H1 (cell line): ENCODE data around the gene TPRX1. TPM values are rescaled to one million over a fixed set of nuclear protein-coding genes. Genes with fewer than 3 reads are reported as not detected.

Experiments
- CTCF ChIA-PET: fragments of 300-600 bp; sonication (Branson Sonifier 250); formaldehyde crosslinking; loops from one replicate; lab custom pipeline; 2021; ENCODE audit not compliant: partially characterized antibody; lab: Charles Lee
- POLR2A ChIA-PET: fragments of 300-600 bp; sonication (Branson Sonifier 250); formaldehyde crosslinking; loops from one replicate; lab custom pipeline; 2021; ENCODE audit warnings: inconsistent platforms; ENCODE audit not compliant: partially characterized antibody; lab: Charles Lee
- DNase-seq, 2 experiments: peaks; one replicate each; pipeline versions ENCODE4 v3.0.0 to v3.0.0-alpha.2; 2010 to 2022; ENCODE audit warnings: low spot score in 2 of 2, low read depth in 1 of 2, mixed read lengths in 1 of 2
- FAIRE-seq: peaks from 2 replicates; lab custom pipeline; 2011; peaks lifted over from hg19 to GRCh38; lab: Jason Lieb, UNC
- H2AFZ ChIP-seq: 2 replicates; pipeline ENCODE4 v1.8.1; 2012; ENCODE audit warnings: low read length, inconsistent platforms
- H2AK5ac ChIP-seq: 2 replicates; pipeline ENCODE4 v1.6.1; 2013; ENCODE audit warnings: low read depth, low read length
- H2BK120ac ChIP-seq: replicated peaks from 2 replicates; pipeline ENCODE3; 2013; ENCODE audit warnings: low read depth, low read length, inconsistent platforms
- H2BK12ac ChIP-seq: 2 replicates; pipeline ENCODE4 v1.6.1; 2013; ENCODE audit warnings: low read depth, low read length
- H2BK15ac ChIP-seq: 2 replicates; pipeline ENCODE4 v1.6.1; 2013; ENCODE audit warnings: low read length
- H2BK20ac ChIP-seq: 2 replicates; pipeline ENCODE4 v1.6.1; 2013; ENCODE audit warnings: low read length
- H2BK5ac ChIP-seq: 2 replicates; pipeline ENCODE4 v1.6.1; 2013; ENCODE audit warnings: low read depth, low read length
- H3K14ac ChIP-seq: 2 replicates; pipeline ENCODE4 v1.6.1; 2013; ENCODE audit warnings: inconsistent platforms; ENCODE audit not compliant: insufficient read length
- H3K18ac ChIP-seq: 2 replicates; pipeline ENCODE4 v1.6.1; 2013; ENCODE audit warnings: low read length; ENCODE audit errors: extremely low read depth
- H3K23ac ChIP-seq: 2 replicates; pipeline ENCODE4 v1.6.1; 2013; ENCODE audit warnings: inconsistent platforms; ENCODE audit not compliant: insufficient read length
- H3K23me2 ChIP-seq: 2 replicates; pipeline ENCODE4 v1.6.1; 2013; ENCODE audit warnings: low read depth, low read length
- H3K27ac ChIP-seq: 2 replicates; pipeline ENCODE4 v1.6.1; 2011; ENCODE audit warnings: low read depth, low read length, inconsistent platforms
- H3K27me3 ChIP-seq, 4 experiments: replicated peaks in 1 of 4; 1 replicate in 1 of 4; 2 replicates in 3 of 4; pipeline versions ENCODE4 v1.6.1 to v1.8.1; 2011 to 2013; ENCODE audit warnings: low read length in 3 of 4, mild to moderate bottlenecking in 3 of 4, inconsistent platforms in 2 of 4, mixed read lengths in 2 of 4, moderate library complexity in 1 of 4; ENCODE audit not compliant: control insufficient read depth in 3 of 4, insufficient read depth in 3 of 4; ENCODE audit errors: extremely low read depth in 1 of 4
- H3K36me3 ChIP-seq, 4 experiments: 2 replicates each; pipeline versions ENCODE4 v1.6.1 to v1.8.1; 2011 to 2013; ENCODE audit warnings: mild to moderate bottlenecking in 4 of 4, low read length in 3 of 4, moderate library complexity in 2 of 4, control low read depth in 1 of 4, inconsistent platforms in 1 of 4; ENCODE audit not compliant: insufficient read depth in 4 of 4, control insufficient read depth in 2 of 4
- H3K4ac ChIP-seq: replicated peaks from 2 replicates; pipeline ENCODE3; 2013; ENCODE audit warnings: low read length, low read depth, mixed read lengths, inconsistent platforms; ENCODE audit not compliant: insufficient read length
- H3K4me1 ChIP-seq, 4 experiments: replicated peaks in 1 of 4; 1 replicate in 1 of 4; 2 replicates in 3 of 4; pipeline versions ENCODE4 v1.6.1 to v1.8.1; 2011 to 2013; ENCODE audit warnings: low read length in 3 of 4, inconsistent platforms in 2 of 4, mixed read lengths in 1 of 4; ENCODE audit not compliant: insufficient read depth in 4 of 4, control insufficient read depth in 3 of 4
- H3K4me2 ChIP-seq, 2 experiments: 2 replicates each; pipeline versions ENCODE4 v1.6.1 to v1.8.1; 2011 to 2013; ENCODE audit warnings: low read depth in 2 of 2, low read length in 2 of 2, control low read depth in 1 of 2, inconsistent platforms in 1 of 2, mild to moderate bottlenecking in 1 of 2; ENCODE audit not compliant: insufficient read depth in 1 of 2
- H3K4me3 ChIP-seq, 4 experiments: fragments of 200-600, 300-600 bp in 1 of 4; sonication (generic), shearing (Covaris generic), sonication (Bioruptor Twin) in 1 of 4; 2 replicates each; pipeline versions ENCODE4 v1.5.1 to v1.8.1; 2011 to 2016; ENCODE audit warnings: low read length in 4 of 4, low read depth in 3 of 4, control low read depth in 2 of 4, inconsistent platforms in 2 of 4, mild to moderate bottlenecking in 2 of 4, mixed read lengths in 1 of 4, moderate library complexity in 1 of 4; ENCODE audit not compliant: insufficient read depth in 2 of 4; ENCODE audit errors: extremely low read depth in 1 of 4
- H3K56ac ChIP-seq: replicated peaks from 2 replicates; pipeline ENCODE3; 2013; ENCODE audit warnings: low read depth, mild to moderate bottlenecking, mixed read lengths, low read length, inconsistent platforms; ENCODE audit not compliant: insufficient read length
- H3K79me1 ChIP-seq: 2 replicates; pipeline ENCODE4 v1.6.1; 2013; ENCODE audit warnings: low read depth, low read length, control low read depth
- H3K79me2 ChIP-seq, 2 experiments: 2 replicates each; pipeline versions ENCODE4 v1.6.1 to v1.8.1; 2012 to 2013; ENCODE audit warnings: low read length in 2 of 2, mild to moderate bottlenecking in 2 of 2, inconsistent platforms in 1 of 2; ENCODE audit not compliant: insufficient read depth in 2 of 2, control insufficient read depth in 1 of 2
- H3K9ac ChIP-seq, 4 experiments: replicated peaks in 1 of 4; 1 replicate in 1 of 4; 2 replicates in 3 of 4; pipeline versions ENCODE4 v1.6.1 to v1.8.1; 2011 to 2013; ENCODE audit warnings: low read depth in 3 of 4, low read length in 3 of 4, control low read depth in 2 of 4, mild to moderate bottlenecking in 2 of 4, moderate library complexity in 2 of 4, inconsistent platforms in 1 of 4; ENCODE audit errors: extremely low read depth in 1 of 4
- H3K9me3 ChIP-seq, 2 experiments: 2 replicates each; pipeline versions ENCODE4 v1.6.1 to v1.8.1; 2012 to 2013; ENCODE audit warnings: mild to moderate bottlenecking in 2 of 2, moderate library complexity in 2 of 2, control low read depth in 1 of 2, inconsistent platforms in 1 of 2, low read depth in 1 of 2, low read length in 1 of 2, mixed read lengths in 1 of 2; ENCODE audit not compliant: insufficient read depth in 2 of 2
- H4K20me1 ChIP-seq, 2 experiments: replicated peaks in 1 of 2; 2 replicates each; pipeline versions ENCODE3 to v1.8.1; 2011 to 2013; ENCODE audit warnings: inconsistent platforms in 2 of 2, low read length in 2 of 2, mild to moderate bottlenecking in 1 of 2; ENCODE audit not compliant: insufficient read depth in 2 of 2, control insufficient read depth in 1 of 2
- H4K5ac ChIP-seq: 2 replicates; pipeline ENCODE4 v1.6.1; 2013; ENCODE audit warnings: low read length, low read depth, mixed read lengths, inconsistent platforms; ENCODE audit not compliant: insufficient read length
- H4K8ac ChIP-seq: 2 replicates; pipeline ENCODE4 v1.8.0; 2013; ENCODE audit warnings: mild to moderate bottlenecking, moderate library complexity, low read length, inconsistent platforms; ENCODE audit not compliant: insufficient read depth; ENCODE audit errors: extremely low read depth
- H4K91ac ChIP-seq: replicated peaks from 2 replicates; pipeline ENCODE3; 2013; ENCODE audit warnings: low read length, mixed read lengths, inconsistent platforms; ENCODE audit not compliant: insufficient read length
- ASH2L ChIP-seq: fragments of 200-600, 300-600 bp; sonication (generic); IDR thresholded peaks from one replicate; pipeline ENCODE4 v1.7.1; 2017; ENCODE audit warnings: low read length
- E2F6 ChIP-seq: IDR thresholded peaks from 2 replicates; pipeline ENCODE4 v1.6.1; 2012; ENCODE audit warnings: inconsistent platforms
- GTF2F1 ChIP-seq: IDR thresholded peaks from 2 replicates; pipeline ENCODE4 v1.6.1; 2012; ENCODE audit warnings: low read depth, low read length, improper control_type of control experiment, borderline replicate concordance
- JUND ChIP-seq: IDR thresholded peaks from 2 replicates; pipeline ENCODE4 v1.6.1; 2011; ENCODE audit warnings: mild to moderate bottlenecking, improper control_type of control experiment, low read length
- POLR2A ChIP-seq, 2 experiments: IDR thresholded peaks; 1 replicate in 1 of 2; 2 replicates in 1 of 2; pipeline ENCODE4 v1.6.1; 2011; ENCODE audit warnings: low read depth in 2 of 2, low read length in 2 of 2, mild to moderate bottlenecking in 2 of 2; ENCODE audit errors: control extremely low read depth in 1 of 2
- SP4 ChIP-seq: IDR thresholded peaks from 2 replicates; pipeline ENCODE4 v1.6.1; 2012; ENCODE audit warnings: low read length, inconsistent platforms
- WGBS, 2 experiments: shearing (Covaris generic) in 1 of 2; methylation state at CpG; one replicate each; pipeline versions ENCODE4 v1.1.6 to v1.1.7; 2013 to 2015; ENCODE audit warnings: low lambda C conversion rate in 2 of 2, mixed read lengths in 2 of 2, inconsistent platforms in 1 of 2, low coverage in 1 of 2, missing lambda C conversion rate in 1 of 2; ENCODE audit not compliant: insufficient replicate concordance in 2 of 2, insufficient coverage in 1 of 2, insufficient read length in 1 of 2; ENCODE audit errors: extremely low coverage in 1 of 2, missing lambda C conversion rate in 1 of 2; 5-methylcytosine and 5-hydroxymethylcytosine counted together
- polyA plus RNA-seq, 7 experiments: library from polyadenylated mRNA; depleted of rRNA in 3 of 7; stranded (reverse) in 5 of 7; unstranded in 2 of 7; fragments of >200 nt in 5 of 7; fragments of 200-250 nt in 2 of 7; gene quantifications; 1 replicate in 5 of 7; 2 replicates in 1 of 7; 4 replicates in 1 of 7; pipeline versions ENCODE4 v1.2.1 to v1.2.3, GENCODE V29; 2011 to 2013; ENCODE audit warnings: missing spikeins in 2 of 7, mixed read lengths in 2 of 7
- total RNA-seq: library from RNA; stranded (reverse); fragmentation: NEBNext Ultra II Directional; extraction: Animal tissue kit (Norgen Biotek cat#: 25700); gene quantifications from 2 replicates; pipeline ENCODE4 v1.2.1, GENCODE V29; 2021

The TPRX1 gene
- total and polyA plus RNA-seq, 2 of the 8 experiments (the other 6 are each of a cell fraction or from before 2014, with no cell fraction given), result 0.03 TPM; not detected in 1

- H2BK12ac ChIP-seq, result no peak overlapping the region
- H2BK15ac ChIP-seq, result no peak overlapping the region
- no peak overlapping the region for H4K8ac ChIP-seq
- H4K20me1 ChIP-seq, result peaks cover 12% of the 10 kb centered on the region in 2 experiments
- FAIRE-seq, result no peak
- no peak overlapping the region for H3K23ac ChIP-seq
- DNase-seq, result no peak
- H3K23me2 ChIP-seq, result no peaks in the 10 kb centered on the region
- 87% methylated on average over 15 of the region's 36 CpGs; no CpG with 5 or more reads in 1 of the 2 experiments for WGBS, 2 experiments
- no peak overlapping the region for H4K91ac ChIP-seq
- H3K27ac ChIP-seq, result no peak overlapping the region
- H3K79me2 ChIP-seq, result no peaks in the 10 kb centered on the region; a peak in 1 of 4 replicates
- H3K14ac ChIP-seq, result no peak overlapping the region
- TF ChIP-seq POLR2A (IDR thresholded peaks at IDR 0.05; ENCODE audit: control extremely low read depth in 1 of 2, low read depth in 2 of 2, low read length in 2 of 2) (0 out of 3 replicates have a peak, but pooled peaks of 1 of the 2 experiments have one; percentile 1), JUND (no peak), E2F6 (no peak), ASH2L (no peak), SP4 (no peak), GTF2F1 (no peak)
- no peak overlapping the region for H3K9ac ChIP-seq
- H2BK20ac ChIP-seq, result no peak overlapping the region
- H3K18ac ChIP-seq, result no peak overlapping the region
- H2BK120ac ChIP-seq, result no peak overlapping the region
- no peaks in the 10 kb centered on the region for H3K27me3 ChIP-seq
- H2AK5ac ChIP-seq, result no peak overlapping the region
- no peak overlapping the region for H2AFZ ChIP-seq
- no peak overlapping the region for H3K4me3 ChIP-seq
- ChIA-PET CTCF (interaction anchor here (0.5 to 3.1 kb wide), 7 partner anchors 9 to 399 kb away, joined by 3 to 20 read pairs (median 4); no protein-coding TSS in a partner anchor), POLR2A (interaction anchor here (0.5 to 11.0 kb wide), 11 partner anchors 8 to 679 kb away, joined by 3 to 204 read pairs (median 4); partner anchors contain the start of gene NOP53)
- H3K4me1 ChIP-seq, result no peaks in the 10 kb centered on the region; a peak in 1 of 7 replicates
- H3K9me3 ChIP-seq, result no peaks in the 10 kb centered on the region
- no peak overlapping the region for H3K4me2 ChIP-seq
- H3K36me3 ChIP-seq, result peaks cover 33 to 86% (median 75%) of the 10 kb centered on the region in 4 experiments
- H2BK5ac ChIP-seq, result no peak overlapping the region
- no peak overlapping the region for H3K56ac ChIP-seq
- no peak overlapping the region for H4K5ac ChIP-seq
- H3K4ac ChIP-seq, result no peak overlapping the region
- H3K79me1 ChIP-seq, result peaks cover 3% of the 10 kb centered on the region; the same call in 1 of the 2 replicates
Observed at GRCh38 chr19:47755065-47755761, 49.1 kb downstream of the TPRX1 start.
